NCI-H2171 treated with DMSO at 0.1 percent for 48 hours (cell line): Measurements from ENCODE around the gene KLHL17.
A peak's percentile ranks its signal among the peaks of the same experiment; 100 is the strongest.

Source experiments
- DNase-seq: peaks from one replicate; lab custom pipeline; 2025; lab: John Stamatoyannopoulos, UW

Gene KLHL17

GRCh38 chr1:923131-923990 is 37.0 kb upstream of the KLHL17 start, which contains the start of gene SAMD11:
TSS of gene SAMD11 (plus strand) at chr1:923923. CDS start at chr1:924432, 509 bp downstream.
- DNase-seq = peak; percentile 54

- no peak for DNase-seq
Observed at GRCh38 chr1:923991-924655, 36.3 kb upstream of the KLHL17 start.

DNA sequence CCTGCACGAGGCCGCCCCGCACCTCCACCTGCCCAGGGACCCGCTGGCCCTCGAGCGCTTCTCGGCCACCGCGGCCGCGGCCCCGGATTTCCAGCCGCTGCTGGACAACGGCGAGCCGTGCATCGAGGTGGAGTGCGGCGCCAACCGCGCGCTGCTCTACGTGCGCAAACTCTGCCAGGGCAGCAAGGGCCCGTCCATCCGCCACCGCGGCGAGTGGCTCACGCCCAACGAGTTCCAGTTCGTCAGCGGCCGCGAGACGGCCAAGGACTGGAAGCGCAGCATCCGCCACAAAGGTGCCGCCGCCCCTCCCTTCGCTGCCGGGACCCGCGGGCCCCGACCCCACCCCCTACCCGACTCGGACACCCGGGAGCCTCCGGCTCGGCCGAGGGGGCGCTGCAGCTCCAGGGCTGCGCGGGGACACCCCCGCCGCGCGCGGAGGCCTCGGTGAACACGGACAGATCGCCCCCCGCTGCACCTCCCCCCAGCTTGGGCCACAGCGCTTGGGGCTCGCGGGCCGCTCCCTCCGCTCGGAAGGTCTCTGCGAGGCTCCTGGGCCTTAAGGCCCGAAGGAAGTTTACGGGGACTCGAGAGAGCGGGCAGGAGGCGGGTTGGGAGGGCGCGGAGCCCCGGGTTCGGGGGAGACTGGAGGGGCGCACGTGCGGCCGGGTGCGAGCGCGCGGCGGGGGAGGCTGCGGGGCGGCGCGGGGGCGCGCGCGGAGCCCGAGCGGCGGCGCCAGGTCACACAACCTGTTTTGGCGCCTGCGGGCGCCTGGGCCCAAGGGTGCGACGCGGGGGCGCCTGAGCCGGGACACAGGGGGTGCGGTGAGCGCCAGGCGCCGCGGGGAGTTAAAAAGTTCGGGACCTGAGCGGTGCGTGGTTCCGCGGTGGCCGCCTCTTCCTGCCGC is 35.5 kb upstream of the KLHL17 start:
- no peak for DNase-seq

DNA sequence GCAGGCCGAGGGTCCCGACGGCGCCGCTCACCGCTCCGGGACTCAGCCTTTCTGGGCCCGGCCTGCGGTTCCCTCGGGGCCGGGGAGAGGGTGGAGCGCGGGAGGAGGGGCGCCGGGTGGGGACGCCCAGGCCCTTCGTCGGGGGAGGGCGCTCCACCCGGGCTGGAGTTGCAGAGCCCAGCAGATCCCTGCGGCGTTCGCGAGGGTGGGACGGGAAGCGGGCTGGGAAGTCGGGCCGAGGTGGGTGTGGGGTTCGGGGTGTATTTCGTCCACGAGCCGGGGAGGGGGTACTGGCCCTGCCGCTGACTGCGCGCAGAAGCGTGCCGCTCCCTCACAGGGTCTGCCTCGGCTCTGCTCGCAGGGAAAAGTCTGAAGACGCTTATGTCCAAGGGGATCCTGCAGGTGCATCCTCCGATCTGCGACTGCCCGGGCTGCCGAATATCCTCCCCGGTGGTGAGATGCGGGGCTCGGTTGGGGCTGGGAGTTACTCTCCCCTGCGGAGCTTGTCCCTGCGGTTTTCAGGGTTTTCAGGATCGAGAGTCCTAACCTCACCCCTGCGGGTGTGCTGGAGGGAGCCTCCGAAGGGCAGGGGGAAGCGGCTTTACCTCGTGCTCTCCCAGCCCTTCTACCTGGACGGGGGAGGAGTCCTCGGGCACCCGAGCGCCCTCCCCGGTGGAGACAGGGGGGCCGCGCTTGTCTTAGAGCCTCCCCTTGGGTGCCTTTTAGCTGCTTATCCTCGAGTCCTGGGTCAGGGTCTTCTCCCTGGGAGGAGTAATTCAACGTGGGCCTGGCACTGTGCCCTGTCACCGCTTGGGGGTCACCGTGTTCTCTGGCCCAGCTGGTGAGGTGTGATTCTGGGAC is 34.6 kb upstream of the KLHL17 start:
- no peak for DNase-seq

GRCh38 chr1:927234-927633 is 33.1 kb upstream of the KLHL17 start:
- DNase-seq = no peak

GRCh38 chr1:927748-928147 is 32.6 kb upstream of the KLHL17 start:
- DNase-seq = no peak

DNA sequence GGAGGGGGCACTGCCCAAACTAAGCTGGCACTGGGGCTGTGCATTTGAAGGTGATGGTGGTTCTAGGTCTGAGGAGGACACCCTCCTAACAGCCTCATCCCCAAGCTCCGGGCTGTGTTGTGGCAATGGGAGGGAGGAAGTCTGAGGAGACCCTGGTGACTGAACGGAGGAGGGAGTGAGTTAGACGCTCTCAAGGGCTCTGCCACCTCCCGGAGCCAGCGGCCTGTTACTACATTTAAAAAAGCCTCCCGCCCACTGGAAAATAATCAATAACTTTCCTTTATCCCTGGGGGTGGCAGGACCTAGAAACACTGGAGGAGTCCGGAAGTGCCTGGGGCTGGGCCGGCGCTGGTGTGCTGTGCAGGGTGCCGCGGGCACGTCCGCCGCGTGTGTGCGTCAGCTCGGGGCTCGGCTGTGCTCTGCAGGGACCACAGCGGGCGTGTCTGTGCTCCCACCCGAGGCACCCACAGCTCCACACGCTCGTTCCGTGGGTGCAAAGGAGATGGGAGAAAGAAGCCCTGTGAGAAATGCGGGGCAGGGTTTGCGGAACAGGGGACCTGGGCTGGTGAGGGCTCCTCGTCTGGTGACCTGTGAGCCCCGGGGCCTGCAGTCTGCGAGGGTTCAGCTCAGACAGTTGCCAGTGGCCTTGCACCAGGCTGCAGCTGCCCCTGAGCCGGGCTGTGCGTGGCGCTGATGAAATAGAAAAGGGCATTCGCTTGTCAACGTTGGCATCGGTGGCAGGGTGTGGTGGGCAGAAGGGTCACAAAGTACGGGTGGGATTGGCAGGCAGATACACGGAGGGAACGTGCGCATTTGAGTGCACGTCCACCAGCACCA is 31.3 kb upstream of the KLHL17 start:
- DNase-seq = no peak

DNA sequence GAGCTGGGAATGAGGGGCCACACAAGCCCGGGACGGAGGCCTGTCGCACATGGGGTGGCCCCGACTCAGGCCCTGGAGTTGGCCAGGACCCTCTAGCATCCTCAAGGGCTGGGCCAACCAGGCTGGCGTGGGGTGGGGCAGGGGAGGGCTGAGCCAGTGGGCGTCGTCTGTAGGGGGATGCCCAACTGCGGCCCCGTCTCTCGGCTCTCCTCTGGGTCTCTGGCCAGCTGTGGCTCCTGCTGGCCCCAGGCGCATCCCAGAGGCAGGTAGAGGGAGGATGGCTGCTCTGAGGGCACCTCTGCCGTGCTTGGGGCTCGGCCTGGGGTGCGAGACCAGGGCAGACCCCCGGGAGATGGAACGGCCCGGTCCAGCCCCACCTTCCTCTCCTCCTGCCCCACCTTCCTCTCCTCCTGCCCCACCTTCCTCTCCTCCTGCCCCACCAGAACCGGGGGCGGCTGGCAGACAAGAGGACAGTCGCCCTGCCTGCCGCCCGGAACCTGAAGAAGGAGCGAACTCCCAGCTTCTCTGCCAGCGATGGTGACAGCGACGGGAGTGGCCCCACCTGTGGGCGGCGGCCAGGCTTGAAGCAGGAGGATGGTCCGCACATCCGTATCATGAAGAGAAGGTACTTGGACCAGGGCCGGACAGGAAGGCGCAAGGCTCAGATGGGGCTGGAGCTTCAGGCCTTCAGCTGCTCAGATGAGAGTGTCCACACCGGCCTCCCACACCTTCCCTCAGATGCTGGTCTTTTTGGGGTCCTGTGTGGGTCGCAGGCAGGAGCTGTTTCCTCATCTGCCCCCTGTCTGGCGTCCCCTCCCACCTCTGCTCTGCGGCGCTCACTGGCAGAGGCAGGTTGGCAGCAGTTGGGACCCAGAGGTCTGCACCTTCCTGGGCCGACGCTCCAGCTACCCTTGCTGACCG is 30.4 kb upstream of the KLHL17 start:
- DNase-seq = no peak

DNA sequence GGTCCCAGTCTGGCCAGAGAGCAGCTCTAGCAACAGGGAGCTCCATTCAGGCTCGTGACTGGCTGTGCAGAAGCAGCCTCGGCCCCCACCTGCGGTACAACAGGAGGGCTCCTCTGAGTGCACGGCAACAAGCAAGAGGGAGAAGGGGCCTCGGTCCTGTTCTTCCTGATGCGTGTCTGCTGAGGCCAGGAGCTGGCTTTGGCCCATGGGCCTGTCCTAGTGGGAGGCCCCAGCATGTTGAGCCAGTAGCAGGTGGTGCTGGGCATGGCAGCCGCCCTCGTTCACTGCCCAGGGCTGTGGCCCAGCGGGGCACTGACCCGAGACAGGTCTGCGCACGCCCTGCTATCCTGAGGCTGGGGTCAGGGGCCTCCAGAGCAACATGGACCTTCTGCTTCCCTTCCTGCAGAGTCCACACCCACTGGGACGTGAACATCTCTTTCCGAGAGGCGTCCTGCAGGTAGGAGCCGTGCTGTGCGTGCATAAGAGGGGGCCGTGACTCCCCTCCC is 29.7 kb upstream of the KLHL17 start:
- no peak for DNase-seq

GRCh38 chr1:931380-932172 is 28.8 kb upstream of the KLHL17 start:
- DNase-seq = no peak

GRCh38 chr1:932173-932510 is 28.2 kb upstream of the KLHL17 start:
- DNase-seq = no peak

- no peak for DNase-seq
Observed at GRCh38 chr1:932776-933602, 27.4 kb upstream of the KLHL17 start.

DNA sequence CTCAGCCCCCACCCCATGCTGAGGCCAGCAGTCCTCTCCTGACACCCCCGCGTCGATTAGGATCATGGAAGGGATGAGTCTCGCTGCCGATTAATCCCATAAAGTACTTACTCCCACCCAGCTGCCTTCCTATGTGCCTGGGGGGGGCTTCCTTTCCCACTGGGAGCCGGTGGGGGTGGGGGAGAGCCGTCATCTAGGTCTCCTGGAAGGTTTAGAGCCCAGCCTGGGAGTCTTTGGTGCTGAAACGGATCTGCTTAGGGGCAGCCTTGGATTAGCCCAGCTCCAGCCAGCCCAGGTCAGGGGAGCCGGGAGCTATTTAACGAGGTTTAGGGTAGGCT is 26.8 kb upstream of the KLHL17 start:
- DNase-seq = no peak

- DNase-seq = no peak
Observed at GRCh38 chr1:934991-935750, 25.2 kb upstream of the KLHL17 start.

DNA sequence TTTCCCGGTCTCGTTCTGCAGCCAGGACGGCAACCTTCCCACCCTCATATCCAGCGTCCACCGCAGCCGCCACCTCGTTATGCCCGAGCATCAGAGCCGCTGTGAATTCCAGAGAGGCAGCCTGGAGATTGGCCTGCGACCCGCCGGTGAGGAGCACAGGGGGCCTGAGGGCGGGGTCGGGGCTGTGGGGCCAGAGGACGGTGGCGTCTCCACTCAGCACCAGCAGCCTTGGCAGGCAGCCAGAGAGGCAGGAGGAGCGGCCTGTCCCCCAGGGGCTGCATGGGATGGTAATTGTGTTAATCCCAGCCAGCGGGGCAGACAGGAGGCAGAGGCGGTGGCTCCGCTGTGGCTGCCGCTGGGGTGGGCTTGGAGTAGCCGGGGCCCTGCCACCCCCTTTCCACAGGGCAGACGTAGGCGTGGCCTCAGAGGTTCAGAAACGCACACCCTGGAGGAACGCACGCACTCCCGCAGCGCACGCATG is 24.6 kb upstream of the KLHL17 start:
- DNase-seq = peak; percentile 83

DNA sequence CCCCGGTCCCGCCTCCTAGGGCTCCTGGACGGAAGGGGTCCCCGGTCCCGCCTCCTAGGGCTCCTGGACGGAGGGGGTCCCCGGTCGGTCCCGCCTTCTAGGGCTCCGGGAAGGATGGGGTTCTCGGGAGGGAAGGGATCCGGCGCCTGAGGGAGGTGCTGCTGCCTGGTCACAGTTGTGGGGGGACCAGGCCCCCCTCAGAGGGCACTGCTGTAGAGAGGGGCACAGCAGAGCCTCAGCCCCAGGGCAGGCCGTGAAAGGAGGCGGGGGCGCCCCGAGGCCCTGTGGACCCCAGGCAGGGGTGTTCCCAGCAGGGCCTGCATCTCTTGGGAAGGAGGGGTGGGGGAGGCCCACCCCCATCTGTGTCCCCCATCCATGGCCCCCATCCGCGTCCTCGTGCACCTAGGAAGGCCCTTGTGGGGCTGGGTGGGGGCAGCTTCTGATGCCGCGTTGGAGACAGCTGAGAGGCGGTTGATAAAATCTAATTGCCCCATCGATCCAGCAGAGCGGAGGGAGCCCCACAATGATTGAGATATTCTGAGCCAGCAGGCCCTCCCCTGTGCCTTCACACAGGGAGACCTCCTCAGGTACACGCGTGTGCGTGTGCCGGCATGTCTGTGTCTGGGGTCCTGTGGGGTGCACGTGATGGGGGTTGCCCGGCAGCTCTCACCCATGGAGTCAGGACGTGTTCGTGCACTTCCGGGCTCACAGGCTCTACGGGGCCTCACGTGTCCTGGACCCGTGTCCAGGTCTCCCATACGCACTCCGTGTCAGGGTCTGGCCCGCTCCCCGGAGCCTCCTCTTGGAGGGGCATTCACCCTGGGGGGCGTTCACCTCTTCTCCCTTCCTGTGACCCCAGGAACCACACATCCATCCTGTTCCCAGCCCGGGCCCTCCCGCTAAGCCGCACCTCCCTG is 23.8 kb upstream of the KLHL17 start:
- DNase-seq = no peak
